HepG2 (cell line): ENCODE data around the gene RBM6. TPM values are rescaled to one million over a fixed set of nuclear protein-coding genes. Genes with fewer than 3 reads are reported as not detected.
A peak's percentile ranks its signal among the peaks of the same experiment; 100 is the strongest.

Source experiments
- ATAC-seq: fragments of 200-7000 bp; cut with Tn5 transposase; 3 replicates; pipeline ENCODE4 v1.9.1; 2020; ENCODE audit warnings: mild to moderate bottlenecking, moderate library complexity
- BruUV-seq: library from RNA; stranded (reverse); fragments of 400-500 nt; replicated peaks from 2 replicates; lab custom pipeline; 2021; lab: Mats Ljungman, UMichigan
- CTCF ChIA-PET: fragments of 300-600 bp; formaldehyde crosslinking; extraction: SDS; loops from one replicate; lab custom pipeline; 2021; ENCODE audit warnings: low total read pairs, inconsistent platforms, low intra/inter-chr PET ratio; lab: Yijun Ruan, JAX
- POLR2A ChIA-PET: fragments of 350-600 bp; sonication (Branson Sonifier 250); formaldehyde crosslinking; loops from one replicate; lab custom pipeline; 2020; ENCODE audit warnings: antibody characterized with exemption, inconsistent platforms; lab: Yijun Ruan, JAX
- DNase-seq: peaks from one replicate; pipeline ENCODE4 v3.0.0-alpha.2; 2015; ENCODE audit warnings: low spot score
- FAIRE-seq: peaks from 3 replicates; lab custom pipeline; 2011; peaks lifted over from hg19 to GRCh38; lab: Jason Lieb, UNC
- H2AFZ ChIP-seq: one replicate; pipeline ENCODE4 v1.6.1; 2011; ENCODE audit warnings: low read length, inconsistent platforms
- H3K27ac ChIP-seq: fragments of 300-600 bp; 3 replicates; pipeline ENCODE4 v1.8.0; 2011; ENCODE audit warnings: mixed run types, mild to moderate bottlenecking, mixed read lengths, low read length, inconsistent platforms; ENCODE audit not compliant: insufficient read depth; ENCODE audit errors: extremely low read length
- H3K27me3 ChIP-seq, 2 experiments: fragments of 200-600 bp in 1 of 2; 2 replicates in 1 of 2; 3 replicates in 1 of 2; pipeline versions ENCODE4 v1.6.0 to v1.8.0; 2011; ENCODE audit warnings: low read length in 2 of 2, mild to moderate bottlenecking in 2 of 2, moderate library complexity in 2 of 2, inconsistent platforms in 1 of 2; ENCODE audit not compliant: insufficient read depth in 2 of 2, control insufficient read depth in 1 of 2
- H3K36me3 ChIP-seq, 2 experiments: fragments of 200-600 bp in 1 of 2; replicated peaks in 1 of 2; 2 replicates in 1 of 2; 3 replicates in 1 of 2; pipeline versions ENCODE4 v1.5.1 to v1.8.0; 2011; ENCODE audit warnings: low read length in 2 of 2, inconsistent platforms in 1 of 2; ENCODE audit not compliant: insufficient read depth in 2 of 2, control insufficient read depth in 1 of 2
- H3K4me1 ChIP-seq: 2 replicates; pipeline ENCODE4 v1.5.1; 2012; ENCODE audit warnings: low read length, inconsistent platforms; ENCODE audit not compliant: insufficient read depth
- H3K4me2 ChIP-seq: 2 replicates; pipeline ENCODE4 v1.6.0; 2011; ENCODE audit warnings: low read depth, low read length, inconsistent platforms
- H3K4me3 ChIP-seq, 3 experiments: fragments of 200-600 bp in 1 of 3; sonication (generic), shearing (Covaris generic) in 1 of 3; replicated peaks in 1 of 3; 2 replicates each; pipeline ENCODE4 v1.5.1; 2011 to 2016; ENCODE audit warnings: low read length in 3 of 3, inconsistent platforms in 2 of 3, low read depth in 2 of 3, mild to moderate bottlenecking in 2 of 3, control low read depth in 1 of 3, mixed read lengths in 1 of 3; ENCODE audit not compliant: insufficient read depth in 1 of 3
- H3K79me2 ChIP-seq: one replicate; pipeline ENCODE4 v1.6.1; 2011; ENCODE audit warnings: low read length, inconsistent platforms; ENCODE audit not compliant: insufficient read depth
- H3K9ac ChIP-seq: 2 replicates; pipeline ENCODE4 v1.6.0; 2011; ENCODE audit warnings: mild to moderate bottlenecking, low read depth, low read length, inconsistent platforms; ENCODE audit not compliant: insufficient read depth
- H3K9me3 ChIP-seq: 2 replicates; pipeline ENCODE4 v1.5.1; 2012; ENCODE audit warnings: mild to moderate bottlenecking, low read length
- H4K20me1 ChIP-seq: 2 replicates; pipeline ENCODE4 v1.6.0; 2011; ENCODE audit warnings: inconsistent platforms, mild to moderate bottlenecking, low read length, moderate library complexity; ENCODE audit not compliant: insufficient read depth
- ESRRA ChIP-seq: sonication (generic); formaldehyde crosslinking; IDR thresholded peaks from 2 replicates; pipeline ENCODE4 v1.5.1; 2020; ENCODE audit warnings: mild to moderate bottlenecking, low read depth, missing genetic modification reagents
- FOSL2 ChIP-seq: sonication (generic); formaldehyde crosslinking; IDR thresholded peaks from 2 replicates; pipeline ENCODE4 v1.4.0; 2020; ENCODE audit warnings: missing genetic modification reagents
- JUND ChIP-seq: sonication (generic); formaldehyde crosslinking; IDR thresholded peaks from 2 replicates; pipeline ENCODE4 v1.8.0; 2022; ENCODE audit warnings: mild to moderate bottlenecking, missing genetic modification reagents
- MTF2 ChIP-seq: sonication (generic); formaldehyde crosslinking; IDR thresholded peaks from 2 replicates; pipeline ENCODE4 v1.5.0; 2020; ENCODE audit warnings: missing genetic modification reagents, borderline replicate concordance
- PLSCR1 ChIP-seq: sonication (generic); formaldehyde crosslinking; IDR thresholded peaks from 2 replicates; pipeline ENCODE4 v1.5.0; 2020; ENCODE audit warnings: missing genetic modification reagents, mild to moderate bottlenecking, borderline replicate concordance
- ZBTB43 ChIP-seq: sonication (generic); formaldehyde crosslinking; conservative IDR thresholded peaks from 2 replicates; pipeline ENCODE4 v1.4.0; 2020; ENCODE audit warnings: missing genetic modification reagents
- ZFP90 ChIP-seq: sonication (generic); formaldehyde crosslinking; IDR thresholded peaks from 2 replicates; pipeline ENCODE4 v1.8.0; 2022; ENCODE audit warnings: missing genetic modification reagents, mild to moderate bottlenecking, inconsistent platforms, borderline replicate concordance
- ZNF121 ChIP-seq: sonication (generic); formaldehyde crosslinking; IDR thresholded peaks from 2 replicates; pipeline ENCODE4 v1.5.0; 2020; ENCODE audit warnings: mild to moderate bottlenecking, missing genetic modification reagents
- ZNF138 ChIP-seq: sonication (generic); formaldehyde crosslinking; IDR thresholded peaks from 2 replicates; pipeline ENCODE4 v1.5.0; 2020; ENCODE audit warnings: mild to moderate bottlenecking, low read depth, missing genetic modification reagents
- ZNF317 ChIP-seq: sonication (generic); formaldehyde crosslinking; IDR thresholded peaks from 2 replicates; pipeline ENCODE4 v1.5.0; 2020; ENCODE audit warnings: mild to moderate bottlenecking, missing genetic modification reagents
- WGBS: methylation state at CpG from one replicate; pipeline ENCODE4 v1.1.6; 2017; ENCODE audit warnings: low lambda C conversion rate; 5-methylcytosine and 5-hydroxymethylcytosine counted together
- in situ Hi-C: cut with HindIII; loops from 2 replicates; pipeline ENCODE4 v1.10.0; 2017; ENCODE audit warnings: low pct_unique_long_range_greater_than_20kb; ENCODE audit not compliant: extremely low pct_ligation_motif_present
- intact Hi-C: fragments of 100-400 bp; cut with micrococcal nuclease; formaldehyde crosslinking; loops from one replicate; pipeline ENCODE4 v1.10.0; 2022; ENCODE audit not compliant: unreplicated experiment
- polyA plus RNA-seq, 8 experiments: library from polyadenylated mRNA; depleted of rRNA in 3 of 8; stranded (reverse) in 7 of 8; unstranded in 1 of 8; fragments of >200 nt; fragmentation: Illumina TruSeq in 4 of 8; extraction: Trizol in 4 of 8; gene quantifications; 2 replicates each; pipeline versions ENCODE4 v1.2.1 to v1.2.3, GENCODE V29; 2011 to 2016; ENCODE audit warnings: low read depth in 4 of 8, missing spikeins in 1 of 8, mixed read lengths in 1 of 8; ENCODE audit not compliant: insufficient read depth in 1 of 8
- total RNA-seq, 5 experiments: library from RNA; depleted of rRNA; stranded (reverse); fragments of >200 nt; fragmentation: Illumina TruSeq; extraction: Trizol; gene quantifications; 2 replicates each; pipeline ENCODE4 v1.2.3, GENCODE V29; 2016; ENCODE audit warnings: low read depth in 1 of 5

Gene RBM6
- total and polyA plus RNA-seq, 2 of the 13 experiments (the other 11 are each of a cell fraction or from before 2014, with no cell fraction given): 72.7 to 86.1 TPM

DNA sequence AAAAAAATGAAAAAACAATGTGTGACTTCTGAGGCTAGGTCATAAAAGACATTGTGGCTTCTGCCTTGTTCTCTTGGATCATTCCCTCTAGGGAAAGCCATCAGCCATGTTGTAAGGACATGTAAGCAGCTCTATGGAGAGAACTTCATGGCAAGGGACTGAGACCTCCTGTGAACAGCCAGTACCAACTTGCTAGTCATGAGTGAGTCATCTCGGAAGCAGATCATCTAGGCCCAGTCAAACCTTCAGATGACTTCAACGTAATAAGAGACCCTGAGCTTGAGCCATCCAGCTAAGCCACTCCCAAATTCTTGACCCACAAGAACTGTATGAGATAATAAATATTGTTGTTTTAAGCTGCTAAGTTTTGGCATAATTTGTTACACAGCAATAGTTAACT, 15.3 kb upstream of the RBM6 start:
- no peak overlapping the region for H3K27ac ChIP-seq
- no peaks in the 10 kb centered on the region for H3K79me2 ChIP-seq
- BruUV-seq: no TSS peak
- H3K27me3 ChIP-seq: no peaks in the 10 kb centered on the region
- ChIA-PET CTCF (no interaction called here), POLR2A (interaction anchor here (1.2 kb wide), 1 partner anchor 15 kb away, joined by 6 read pairs; the partner anchor contains the start of gene RBM6)
- DNase-seq (no peak), FAIRE-seq (no peak), ATAC-seq (no peak)
- H3K4me3 ChIP-seq: no peak overlapping the region
- H3K36me3 ChIP-seq: no peaks in the 10 kb centered on the region
- H2AFZ ChIP-seq: no peak overlapping the region
- in situ Hi-C loops: no loop called here
- 100% methylated on average over 1 of the region's 2 CpGs for WGBS
- TF ChIP-seq FOSL2 (0 out of 2 replicates have a peak, but pooled peaks have one; percentile 16), ZBTB43 (CRISPR knock-in tag) (no peak)
- intact Hi-C loops: no loop called here
- no peaks in the 10 kb centered on the region for H3K9me3 ChIP-seq
- peaks cover 47% of the 10 kb centered on the region for H3K4me1 ChIP-seq
- no peak overlapping the region for H3K4me2 ChIP-seq
- H3K9ac ChIP-seq: no peak overlapping the region
- H4K20me1 ChIP-seq: no peaks in the 10 kb centered on the region

- no peak overlapping the region for H3K9ac ChIP-seq
- H3K4me1 ChIP-seq: peaks cover 50% of the 10 kb centered on the region
- no peak for DNase-seq
- H3K79me2 ChIP-seq: no peaks in the 10 kb centered on the region
- no peak overlapping the region for H3K4me3 ChIP-seq
- ATAC-seq: no peak
- H3K9me3 ChIP-seq: no peaks in the 10 kb centered on the region
- no peak overlapping the region for H3K4me2 ChIP-seq
- intact Hi-C loops: no loop called here
- no peak for FAIRE-seq
- WGBS: 90% methylated on average over 2 of the region's 2 CpGs
- no peaks in the 10 kb centered on the region for H3K36me3 ChIP-seq
- H3K27ac ChIP-seq: no peak overlapping the region
- no peaks in the 10 kb centered on the region for H4K20me1 ChIP-seq
- CTCF ChIA-PET: no interaction called here
- BruUV-seq: no TSS peak
- in situ Hi-C loops: no loop called here
- H2AFZ ChIP-seq: no peak overlapping the region
- TF ChIP-seq ZNF138 (CRISPR knock-in tag): no peak
- TF ChIP-seq PLSCR1 (CRISPR knock-in tag): no peak
- TF ChIP-seq ZNF121 (CRISPR knock-in tag): peak; percentile 88
- no peak for TF ChIP-seq ESRRA (CRISPR knock-in tag)
- TF ChIP-seq JUND (CRISPR knock-in tag): no peak
- no peak for TF ChIP-seq ZFP90 (CRISPR knock-in tag)
- no peak for TF ChIP-seq MTF2 (CRISPR knock-in tag)
- no peak for TF ChIP-seq ZNF317 (CRISPR knock-in tag)
- POLR2A ChIA-PET: interaction anchor here (1.2 kb wide), 1 partner anchor 15 kb away, joined by 6 read pairs; the partner anchor contains the start of gene RBM6
- no peaks in the 10 kb centered on the region for H3K27me3 ChIP-seq
Observed at GRCh38 chr3:49925485-49925884, 14.5 kb upstream of the RBM6 start.
